Stomach (tissue), 9 donors: ENCODE data around the gene GRM4. TPM values are rescaled to one million over a fixed set of nuclear protein-coding genes. Genes with fewer than 3 reads are reported as not detected.

Source experiments
- DNase-seq, 2 donors: peaks; one replicate each; pipeline versions ENCODE4 v3.0.0 to v3.0.0-alpha.2; 2013 to 2019
- H3K27ac ChIP-seq, 5 donors: fragments of 200-600 bp in 4 of 5; sonication (generic) in 4 of 5; one replicate each; pipeline ENCODE4 v1.5.1; 2013 to 2019; ENCODE audit warnings: mild to moderate bottlenecking in 1 of 5, moderate library complexity in 1 of 5
- H3K27me3 ChIP-seq, 3 donors: fragments of 200-600 bp; sonication (generic); one replicate each; pipeline ENCODE4 v1.5.1; 2017 to 2019; ENCODE audit warnings: mixed run types in 1 of 3
- H3K36me3 ChIP-seq, 4 donors: fragments of 200-600 bp; sonication (generic); 1 replicate in 3 of 4; 2 replicates in 1 of 4; pipeline ENCODE4 v1.5.1; 2016 to 2019
- H3K4me1 ChIP-seq, 4 donors: fragments of 200-600 bp; sonication (generic); one replicate each; pipeline ENCODE4 v1.5.1; 2016 to 2019
- H3K4me3 ChIP-seq, 4 donors: fragments of 200-600 bp; sonication (generic) in 3 of 4; one replicate each; pipeline ENCODE4 v1.5.1; 2016 to 2019; ENCODE audit warnings: mild to moderate bottlenecking in 1 of 4
- H3K9me3 ChIP-seq, 4 donors: fragments of 200-600 bp; sonication (generic); one replicate each; pipeline ENCODE4 v1.5.1; 2016 to 2019
- CTCF ChIP-seq, 7 experiments: fragments of 450-650 bp in 4 of 7; fragments of 200-600 bp in 3 of 7; sonication (generic) in 3 of 7; IDR thresholded peaks; one replicate each; pipeline ENCODE4 v1.5.1; 2016 to 2019; ENCODE audit warnings: antibody characterized with exemption in 7 of 7, control low read depth in 2 of 7, mild to moderate bottlenecking in 1 of 7
- EP300 ChIP-seq: sonication (generic); formaldehyde crosslinking; IDR thresholded peaks from one replicate; pipeline ENCODE4 v1.6.1; 2017; ENCODE audit warnings: antibody characterized with exemption
- POLR2A ChIP-seq, 4 donors: fragments of 450-650 bp; IDR thresholded peaks; one replicate each; pipeline ENCODE4 v1.6.1; 2016; ENCODE audit warnings: antibody characterized with exemption in 4 of 4, control low read depth in 2 of 4, mild to moderate bottlenecking in 1 of 4, moderate library complexity in 1 of 4
- POLR2AphosphoS5 ChIP-seq, 3 donors: sonication (generic); formaldehyde crosslinking; IDR thresholded peaks; one replicate each; pipeline ENCODE4 v1.6.1; 2016; ENCODE audit warnings: antibody characterized with exemption in 3 of 3
- WGBS, 5 donors: extraction: QIAGEN DNeasy Blood & Tissue Kit in 3 of 5; methylation state at CpG; one replicate each; pipeline versions ENCODE4 v1.1.5 to v1.1.7; 2013 to 2018; 5-methylcytosine and 5-hydroxymethylcytosine counted together
- intact Hi-C: fragments of 100-400 bp; cut with DNase I; formaldehyde crosslinking; loops from one replicate; pipeline ENCODE4 v1.15.1; 2023; ENCODE audit warnings: low total_unique reads
- polyA plus RNA-seq, 3 donors: library from polyadenylated mRNA; stranded (reverse); fragments of 200-250 nt; gene quantifications; one replicate each; pipeline ENCODE4 v1.2.3, GENCODE V29; 2013
- total RNA-seq, 5 donors: library from RNA; depleted of rRNA; stranded (reverse); fragments of >200 nt; gene quantifications; one replicate each; pipeline versions ENCODE4 v1.1.0 to v1.2.3, GENCODE V29; 2014 to 2016
- donor health status: healthy with polysubstance abuse.
- donor health status: Bipolar disorder and iron deficiency.
- donor health status: healthy.

Gene GRM4
- total and polyA plus RNA-seq, 8 donors = 0.55 TPM; not detected in 7

DNA sequence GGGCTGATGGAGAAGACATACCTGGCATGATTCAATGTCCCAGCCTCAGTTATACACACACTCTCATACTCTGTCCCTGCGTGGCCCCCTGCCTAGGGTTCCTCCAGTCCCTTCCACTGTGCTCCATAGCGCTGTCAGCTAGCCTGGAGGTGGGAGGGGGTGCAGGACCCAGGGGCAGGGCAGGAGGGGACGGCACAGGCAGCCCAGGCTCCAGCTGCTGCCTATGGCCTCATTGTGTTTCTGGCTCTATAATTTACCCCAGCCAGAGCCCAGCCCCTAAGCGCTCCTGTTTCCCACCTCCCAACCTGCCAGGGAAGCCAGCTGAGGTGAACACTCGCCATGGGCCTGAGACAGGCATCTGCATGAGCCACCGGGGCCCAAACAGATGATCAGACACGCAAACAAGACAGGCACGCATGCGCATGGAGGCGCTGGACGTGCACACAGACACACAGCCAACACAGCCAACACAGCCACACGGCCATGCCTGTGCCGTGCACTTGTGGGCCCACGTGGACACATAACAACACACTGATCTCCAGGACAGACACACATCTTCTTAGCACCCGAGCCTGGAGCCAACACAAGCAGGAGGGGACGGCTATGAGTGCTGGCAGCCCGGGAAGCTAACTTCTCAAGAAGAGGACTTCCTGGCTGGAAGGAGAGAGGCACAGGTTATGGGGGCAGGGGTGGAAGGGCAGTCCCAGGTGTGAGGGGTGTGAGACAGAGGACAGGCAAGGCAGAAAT is 124.9 kb downstream of the GRM4 start:
- intact Hi-C loops = loop anchor here (10.0 kb wide), 1 partner anchor 226 kb away; no protein-coding TSS in a partner anchor
- no peak for DNase-seq
- no peaks in the 10 kb centered on the region for H3K9me3 ChIP-seq
- no peak overlapping the region for H3K27ac ChIP-seq
- H3K27me3 ChIP-seq = peaks cover 0 to 24% (median 0%) of the 10 kb centered on the region in 3 donors
- WGBS, 5 donors = 73 to 89% (median 80%) methylated on average over 6 to 17 of the region's 17 CpGs
- H3K36me3 ChIP-seq = no peaks in the 10 kb centered on the region
- no peak overlapping the region for H3K4me3 ChIP-seq
- H3K4me1 ChIP-seq = peaks cover 0 to 19% (median 14%) of the 10 kb centered on the region in 4 donors
- TF ChIP-seq CTCF (IDR thresholded peaks at IDR 0.05) (no peak), EP300 (no peak), POLR2A (IDR thresholded peaks at IDR 0.05) (no peak), POLR2AphosphoS5 (IDR thresholded peaks at IDR 0.05) (no peak)

GRCh38 chr6:34020278-34020677 is 125.6 kb downstream of the GRM4 start:
- no peak for TF ChIP-seq POLR2A (IDR thresholded peaks at IDR 0.05)
- TF ChIP-seq CTCF (IDR thresholded peaks at IDR 0.05) = no peak
- no peak for TF ChIP-seq EP300
- TF ChIP-seq POLR2AphosphoS5 (IDR thresholded peaks at IDR 0.05) = no peak
- H3K4me1 ChIP-seq = peaks cover 0 to 13% (median 10%) of the 10 kb centered on the region in 4 donors
- no peak overlapping the region for H3K27ac ChIP-seq
- WGBS, 5 donors = 88 to 98% (median 96%) methylated on average over 3 to 5 of the region's 5 CpGs
- no peak for DNase-seq
- no peak overlapping the region for H3K4me3 ChIP-seq
- no peaks in the 10 kb centered on the region for H3K36me3 ChIP-seq
- no peaks in the 10 kb centered on the region for H3K9me3 ChIP-seq
- peaks cover 0 to 24% (median 0%) of the 10 kb centered on the region in 3 donors for H3K27me3 ChIP-seq
- intact Hi-C loops = loop anchor here (10.0 kb wide), 1 partner anchor 225 kb away; no protein-coding TSS in a partner anchor

DNA sequence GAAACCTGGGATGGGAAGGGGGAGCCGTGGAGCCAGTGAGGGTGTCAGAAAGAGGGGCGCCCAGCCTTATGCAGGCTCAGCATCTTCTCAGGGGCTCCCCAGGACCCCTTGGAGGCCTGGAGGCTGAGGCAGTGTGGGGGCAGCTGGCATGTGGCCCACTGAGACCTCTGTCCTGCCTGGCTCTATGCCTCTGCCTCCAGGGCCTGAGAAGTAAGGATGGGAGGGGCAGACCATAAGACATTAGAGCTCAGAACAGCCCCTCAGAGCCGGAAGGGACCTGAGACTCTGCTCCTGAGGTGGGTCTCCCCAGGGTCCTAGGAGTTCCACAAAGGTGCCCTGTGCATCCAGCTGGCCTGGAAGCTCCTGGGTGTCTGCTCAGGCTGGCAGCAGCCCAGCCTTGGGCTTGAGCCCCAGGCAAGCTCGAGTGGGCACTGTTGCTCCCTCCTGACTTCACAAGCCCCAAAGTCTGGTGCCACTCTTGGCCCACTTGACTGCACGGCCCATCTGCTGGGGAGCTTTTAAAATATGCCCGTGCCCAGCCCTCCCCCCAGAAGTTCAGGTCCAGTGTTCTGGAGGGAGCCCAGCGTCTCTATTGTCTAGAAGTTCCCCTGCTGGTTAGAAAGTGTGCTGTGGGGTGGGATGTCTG is 126.8 kb downstream of the GRM4 start:
- Histone ChIP-seq H3K27ac (no peak overlapping the region), H3K4me1 (peaks cover 0 to 13% (median 10%) of the 10 kb centered on the region in 4 donors), H3K9me3 (no peaks in the 10 kb centered on the region), H3K36me3 (no peaks in the 10 kb centered on the region), H3K27me3 (peaks cover 0 to 24% (median 0%) of the 10 kb centered on the region in 3 donors), H3K4me3 (no peak overlapping the region)
- DNase-seq = no peak
- no peak for TF ChIP-seq POLR2A (IDR thresholded peaks at IDR 0.05)
- no peak for TF ChIP-seq EP300
- no peak for TF ChIP-seq CTCF (IDR thresholded peaks at IDR 0.05)
- no peak for TF ChIP-seq POLR2AphosphoS5 (IDR thresholded peaks at IDR 0.05)
- intact Hi-C loops = no loop called here
- 72 to 87% (median 77%) methylated on average over 6 to 7 of the region's 7 CpGs for WGBS, 5 donors

DNA sequence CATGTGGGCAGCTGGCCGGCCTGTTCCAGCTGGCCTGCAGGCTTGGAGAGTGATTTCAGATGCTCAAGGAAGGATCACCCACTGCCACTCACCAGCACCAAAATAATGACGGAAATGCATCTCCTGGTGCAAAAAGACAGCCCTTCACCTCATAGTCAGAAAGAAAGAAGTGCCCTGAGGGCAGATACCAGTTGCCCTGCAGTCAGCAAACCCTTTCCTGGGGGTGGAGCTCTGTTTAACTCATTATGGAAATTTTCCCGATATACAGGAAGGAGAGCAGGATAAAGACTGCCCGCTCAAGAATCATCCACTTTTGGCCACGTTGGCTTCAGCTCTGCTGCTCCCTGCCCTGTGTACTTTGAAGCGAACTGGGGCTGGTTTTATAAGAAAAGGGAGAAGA is 127.9 kb downstream of the GRM4 start:
- WGBS, 5 donors = 81 to 89% (median 86%) methylated on average over 6 of the region's 6 CpGs
- Histone ChIP-seq H3K4me1 (peaks cover 0 to 13% (median 10%) of the 10 kb centered on the region in 4 donors), H3K27ac (no peak overlapping the region), H3K36me3 (no peaks in the 10 kb centered on the region), H3K27me3 (peaks cover 0 to 17% (median 0%) of the 10 kb centered on the region in 3 donors), H3K9me3 (no peaks in the 10 kb centered on the region), H3K4me3 (no peak overlapping the region)
- DNase-seq = no peak
- TF ChIP-seq POLR2AphosphoS5 (IDR thresholded peaks at IDR 0.05) (no peak), EP300 (no peak), POLR2A (IDR thresholded peaks at IDR 0.05) (no peak), CTCF (IDR thresholded peaks at IDR 0.05) (no peak)
- intact Hi-C loops = no loop called here
